Activated CD8-positive, alpha-beta memory T cell treated with anti-CD3 and anti-CD28 coated beads, Interleukin-2, amount 50 U/mL, for 4 hours (primary cell): Measurements from ENCODE around the gene PAK5.

Experiments used
- DNase-seq: peaks from one replicate; pipeline ENCODE4 v3.0.0-alpha.2; 2020

Gene PAK5

GRCh38 chr20:9775176-9775575 is 63.7 kb downstream of the PAK5 start:
- DNase-seq, result no peak

GRCh38 chr20:9769954-9770353 is 68.9 kb downstream of the PAK5 start:
- DNase-seq, result no peak

DNA sequence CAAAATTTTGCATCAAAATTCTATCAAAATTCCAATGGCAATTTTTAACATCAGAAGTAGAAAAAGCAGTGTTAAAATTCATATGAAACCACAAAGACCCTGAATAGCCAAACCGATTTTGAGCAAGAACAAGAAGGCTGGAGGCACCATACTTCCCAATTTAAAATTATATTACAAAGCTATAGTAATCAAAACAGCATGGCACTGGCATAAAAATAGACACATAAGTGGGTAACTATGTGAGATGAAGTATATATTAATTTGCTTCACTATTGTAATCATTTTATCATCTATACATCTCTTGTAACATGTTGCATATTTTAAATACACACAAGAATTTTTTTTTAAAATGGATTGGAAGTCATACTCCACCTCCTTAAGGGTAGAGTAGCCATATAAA is 77.4 kb downstream of the PAK5 start:
- DNase-seq, result no peak

DNA sequence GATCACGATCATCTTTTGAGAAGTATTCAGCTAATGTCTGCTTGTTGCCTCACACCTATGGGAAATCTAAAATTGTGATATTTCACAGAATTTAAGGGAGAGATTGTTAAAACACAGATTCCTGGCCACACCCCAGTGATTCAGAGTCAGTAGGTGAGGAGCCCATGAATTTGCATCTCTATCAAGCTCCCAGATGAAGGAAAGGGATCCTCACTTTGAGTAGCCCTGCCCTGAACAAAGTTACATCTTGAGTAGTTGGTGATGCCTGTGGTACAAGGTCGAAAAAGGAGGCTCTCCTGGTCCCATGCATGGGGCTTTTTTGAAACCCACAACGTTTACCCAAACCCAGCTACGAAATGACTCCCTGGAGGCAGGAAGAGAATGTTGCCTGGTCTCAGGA is 79.5 kb downstream of the PAK5 start:
- no peak for DNase-seq

DNA sequence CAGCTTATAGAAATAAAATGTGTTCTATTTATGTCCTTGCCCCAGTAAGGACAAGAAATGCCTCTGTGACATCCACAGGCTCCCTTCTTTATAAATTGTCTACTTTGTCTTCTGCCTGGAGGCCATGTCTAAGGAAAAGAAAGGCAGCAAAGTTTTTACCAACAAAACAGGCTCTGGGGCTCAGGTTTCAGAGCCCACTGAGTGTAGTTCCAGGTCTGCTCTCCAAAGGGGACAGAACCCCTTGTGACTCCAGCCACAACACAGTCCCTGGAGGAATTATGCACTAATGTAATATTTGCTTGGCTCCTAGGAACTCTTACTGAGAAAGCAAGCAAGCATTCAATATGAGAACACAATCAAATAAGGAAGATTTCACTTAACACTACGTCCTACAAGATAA is 80.1 kb downstream of the PAK5 start:
- DNase-seq, result no peak

GRCh38 chr20:9756660-9757059 is 82.2 kb downstream of the PAK5 start:
- no peak for DNase-seq

- no peak for DNase-seq
Measured at GRCh38 chr20:9755301-9755700, 83.6 kb downstream of the PAK5 start.

- no peak for DNase-seq
Measured at GRCh38 chr20:9744551-9744950, 94.3 kb downstream of the PAK5 start.

GRCh38 chr20:9743871-9744270 is 95.0 kb downstream of the PAK5 start:
- no peak for DNase-seq

GRCh38 chr20:9742821-9743220 is 96.1 kb downstream of the PAK5 start:
- DNase-seq, result no peak

- no peak for DNase-seq
Measured at GRCh38 chr20:9741996-9742395, 96.9 kb downstream of the PAK5 start.

- no peak for DNase-seq
Measured at GRCh38 chr20:9740486-9740885, 98.4 kb downstream of the PAK5 start.

DNA sequence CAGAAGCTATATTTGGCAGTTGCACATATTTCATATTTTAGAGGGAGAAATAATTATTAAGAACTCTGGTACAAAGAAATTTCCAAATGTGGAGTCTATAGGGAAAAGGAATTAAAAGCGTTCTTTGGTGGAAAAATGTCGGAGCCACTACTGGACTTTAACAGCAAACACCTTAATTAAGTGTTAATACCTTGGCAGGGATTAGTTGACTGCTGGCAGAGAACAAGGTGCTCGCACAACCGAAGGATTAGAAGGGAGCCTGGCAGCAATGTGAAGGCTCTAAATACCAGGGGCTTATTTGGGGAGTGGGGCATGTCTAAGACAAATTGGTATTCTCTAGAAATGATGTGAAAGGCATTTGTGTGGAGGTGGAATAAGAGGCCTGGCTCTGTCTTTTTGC is 98.9 kb downstream of the PAK5 start:
- DNase-seq, result no peak

DNA sequence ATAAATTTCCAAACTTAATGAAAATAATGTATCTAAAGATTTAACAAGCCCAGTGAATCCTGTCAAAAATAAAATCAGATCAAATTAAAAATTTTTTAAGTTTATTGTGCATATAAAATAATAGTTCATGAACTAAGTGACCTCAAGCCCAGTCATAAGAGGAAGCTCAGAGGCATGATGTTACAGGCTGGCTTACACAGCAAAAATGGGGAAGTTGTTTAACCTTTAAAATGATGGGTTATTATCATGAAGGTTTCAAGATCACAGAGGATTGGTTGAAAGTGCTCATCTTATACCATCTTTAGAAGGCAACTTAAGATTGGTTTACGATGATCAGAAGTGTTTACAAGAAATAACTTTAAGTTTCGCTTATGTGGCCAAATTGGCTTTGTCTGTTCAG is 102.5 kb downstream of the PAK5 start:
- no peak for DNase-seq

- no peak for DNase-seq
Measured at GRCh38 chr20:9723501-9724202, 115.2 kb downstream of the PAK5 start.

- no peak for DNase-seq
Measured at GRCh38 chr20:9711872-9712271, 127.0 kb downstream of the PAK5 start.

DNA sequence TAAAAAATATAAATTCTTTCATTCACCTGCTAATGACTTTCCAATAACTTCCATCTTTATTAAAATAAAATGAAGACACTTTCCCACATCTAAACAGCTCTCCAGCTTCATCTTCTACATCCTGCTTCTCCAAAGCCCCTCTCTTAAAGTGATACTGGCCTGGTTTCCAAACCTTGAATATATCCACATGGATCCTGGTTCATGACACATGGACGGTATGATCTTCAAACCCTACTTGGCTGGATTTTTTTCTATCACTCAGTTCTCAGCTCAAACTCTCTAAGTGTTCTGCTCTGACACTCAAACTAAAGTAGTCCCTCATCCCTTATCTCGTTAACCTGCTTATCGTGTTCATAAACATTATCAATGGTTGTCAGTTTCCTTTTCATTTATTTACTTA is 128.2 kb downstream of the PAK5 start:
- DNase-seq, result no peak

DNA sequence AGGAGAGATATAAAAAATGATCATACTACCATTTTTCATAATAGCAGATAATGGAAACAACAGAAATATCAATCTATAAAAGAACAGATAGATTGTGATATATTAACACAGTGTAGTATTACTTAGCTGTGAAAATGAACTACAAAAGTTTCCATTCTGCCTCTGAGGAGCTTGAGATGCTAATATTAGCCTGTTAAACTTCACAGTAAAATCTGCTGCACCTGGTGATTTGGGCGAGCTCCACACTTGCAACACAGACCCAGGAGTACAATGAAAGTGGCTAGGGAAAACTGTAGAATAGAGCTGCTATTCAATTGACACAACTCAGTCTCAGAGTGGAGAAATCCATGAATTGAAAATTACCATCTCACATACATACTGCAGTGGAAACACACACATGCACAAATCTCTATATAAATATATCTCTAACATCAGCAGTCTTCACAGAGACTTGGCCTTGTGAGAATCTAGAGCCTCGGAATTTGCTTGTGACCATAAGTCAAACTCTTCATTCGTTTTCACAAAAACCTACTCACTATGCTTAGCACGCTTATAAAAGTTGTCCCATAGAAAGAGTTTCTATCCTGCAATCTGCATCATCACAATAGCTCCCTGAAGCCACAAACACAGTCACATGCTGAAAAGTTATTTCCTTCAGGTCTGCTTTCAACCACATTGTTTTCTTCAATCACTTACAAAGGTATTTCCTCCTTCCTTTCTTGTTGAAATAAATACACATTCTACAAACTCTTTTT is 133.0 kb downstream of the PAK5 start:
- DNase-seq, result no peak

GRCh38 chr20:9699181-9699580 is 139.7 kb downstream of the PAK5 start:
- no peak for DNase-seq

DNA sequence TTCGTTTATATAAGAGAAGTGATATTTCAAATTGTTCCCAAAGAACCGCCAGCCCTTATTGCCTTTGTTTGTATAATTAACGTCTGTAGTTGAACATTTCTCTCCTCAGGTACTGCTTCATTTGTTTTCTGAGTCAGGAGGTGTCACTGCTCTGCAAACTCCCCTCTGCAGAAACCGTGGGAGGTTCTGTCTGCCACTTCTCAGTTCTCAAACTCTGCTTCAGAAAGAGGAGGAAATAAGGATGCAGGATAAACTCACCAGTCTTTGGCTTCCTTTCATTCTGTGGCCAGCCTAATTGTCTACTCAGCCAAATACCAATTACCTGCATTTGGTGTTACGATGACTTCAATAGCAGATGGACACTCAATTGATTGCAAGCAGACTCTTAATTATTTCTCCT is 149.8 kb downstream of the PAK5 start:
- DNase-seq, result no peak

DNA sequence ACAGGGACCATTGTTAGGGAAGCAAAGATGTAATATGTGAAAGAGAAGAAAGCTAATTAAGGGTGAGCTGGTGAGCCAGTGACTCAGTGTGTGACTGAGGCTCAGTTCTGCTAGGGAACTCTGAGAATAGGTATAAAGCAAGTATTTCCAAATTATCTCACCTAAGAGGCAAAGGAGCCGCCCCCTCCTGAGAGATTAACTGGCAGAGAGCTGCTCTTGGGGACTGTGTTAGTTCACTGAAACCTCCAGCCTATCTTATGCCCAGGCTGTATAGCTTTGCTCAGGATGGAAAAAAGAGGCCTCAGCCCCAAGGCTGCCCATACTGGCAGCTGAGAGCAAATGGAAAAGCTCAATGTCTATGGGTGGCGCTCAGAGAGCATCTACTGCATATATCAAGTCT is 152.0 kb downstream of the PAK5 start:
- no peak for DNase-seq

GRCh38 chr20:9686455-9686854 is 152.4 kb downstream of the PAK5 start:
- no peak for DNase-seq

DNA sequence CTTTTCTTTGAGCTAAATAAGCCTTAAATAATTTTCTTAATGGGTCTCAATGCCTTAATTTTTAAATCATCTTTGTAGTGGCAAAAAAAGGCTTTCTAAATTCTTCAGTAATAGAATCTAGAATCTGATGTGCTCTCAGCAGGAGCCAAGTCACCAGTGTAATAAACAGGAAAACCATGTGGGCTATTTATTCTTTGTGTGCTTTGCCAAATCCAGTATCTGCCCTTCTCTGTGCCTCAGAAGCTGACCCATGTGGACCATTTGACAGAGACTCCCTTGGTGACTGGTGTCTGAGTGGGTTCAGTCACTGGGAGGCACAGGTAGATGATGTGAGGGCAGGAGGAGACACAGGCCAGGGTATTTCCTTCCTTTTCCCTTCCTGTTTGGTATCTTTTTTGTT is 152.9 kb downstream of the PAK5 start:
- DNase-seq, result no peak

DNA sequence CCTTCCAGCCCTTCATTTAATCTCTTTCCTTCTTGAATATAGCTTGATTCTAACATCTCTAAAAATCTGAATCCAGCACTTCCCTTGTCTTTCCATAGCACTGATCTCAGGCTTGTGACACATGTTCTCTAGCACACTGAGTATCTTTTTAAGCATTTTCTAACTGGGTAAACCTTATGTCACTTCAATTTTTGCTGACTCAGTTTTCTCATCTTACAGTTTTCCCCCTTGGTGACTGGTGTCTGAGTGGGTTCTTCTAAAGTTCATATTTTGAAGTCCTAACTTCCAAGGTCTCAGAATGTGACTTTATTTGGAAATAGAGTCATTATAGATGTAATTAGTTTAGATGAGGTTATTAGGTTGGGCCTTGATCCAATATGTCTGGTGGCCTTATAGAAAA is 153.9 kb downstream of the PAK5 start:
- no peak for DNase-seq

DNA sequence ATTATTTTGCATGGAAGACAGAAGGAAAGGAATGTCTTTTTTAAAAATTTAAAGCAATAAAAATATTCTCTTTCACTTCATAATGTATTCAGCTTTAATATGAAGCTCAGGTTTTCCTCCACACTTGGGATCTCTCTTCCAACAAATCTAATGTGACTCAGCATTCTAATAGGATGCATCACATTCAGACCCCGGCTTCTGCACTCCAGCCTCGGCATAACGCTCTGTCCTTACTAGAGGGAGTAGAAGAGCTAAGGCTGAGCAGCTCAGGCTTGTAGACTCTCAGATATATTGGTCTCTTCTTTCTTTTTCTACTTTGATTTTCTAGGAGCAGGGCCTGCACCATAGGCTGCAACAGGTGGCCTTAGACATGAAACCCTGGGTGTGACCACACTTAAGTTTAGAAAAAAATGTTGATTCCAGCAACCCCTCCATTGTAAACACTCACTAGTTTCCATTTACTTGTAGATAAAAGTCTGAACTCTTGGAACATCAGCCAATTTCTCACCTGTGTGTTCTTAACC is 161.7 kb downstream of the PAK5 start:
- no peak for DNase-seq
